GM12801 (cell line): Measurements from ENCODE around the gene NLGN1.

Experiments
- CTCF ChIP-seq: IDR thresholded peaks from one replicate; pipeline ENCODE4 v1.5.1; 2011; ENCODE audit warnings: control low read depth; ENCODE audit not compliant: insufficient read length; ENCODE audit errors: extremely low read depth

NLGN1 gene

GRCh38 chr3:173742491-173742890 lies 344.9 kb downstream of the NLGN1 start:
- no peak for TF ChIP-seq CTCF

DNA sequence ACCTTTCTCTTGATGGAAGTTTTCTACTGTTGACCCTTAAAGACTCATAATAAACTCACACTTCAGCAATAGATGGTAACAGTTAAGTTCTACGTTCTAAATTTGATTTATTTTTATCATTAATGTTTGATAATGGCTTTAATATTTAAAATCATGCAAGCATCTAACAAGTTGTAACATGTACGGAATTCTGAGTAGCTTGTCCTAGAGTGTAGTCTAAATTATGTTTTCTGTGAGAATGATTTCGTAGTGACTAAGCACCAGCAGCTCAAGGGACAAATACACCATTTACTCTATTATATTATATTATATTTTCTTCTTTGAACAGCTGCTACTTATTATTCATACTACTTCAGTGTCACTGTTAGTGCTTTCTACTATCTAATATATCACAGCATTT lies 345.6 kb downstream of the NLGN1 start:
- no peak for TF ChIP-seq CTCF

- no peak for TF ChIP-seq CTCF
Measured at GRCh38 chr3:173743516-173743915, 346.0 kb downstream of the NLGN1 start.

- no peak for TF ChIP-seq CTCF
Measured at GRCh38 chr3:173744479-173744878, 346.9 kb downstream of the NLGN1 start.

- no peak for TF ChIP-seq CTCF
Measured at GRCh38 chr3:173744895-173745294, 347.4 kb downstream of the NLGN1 start.

DNA sequence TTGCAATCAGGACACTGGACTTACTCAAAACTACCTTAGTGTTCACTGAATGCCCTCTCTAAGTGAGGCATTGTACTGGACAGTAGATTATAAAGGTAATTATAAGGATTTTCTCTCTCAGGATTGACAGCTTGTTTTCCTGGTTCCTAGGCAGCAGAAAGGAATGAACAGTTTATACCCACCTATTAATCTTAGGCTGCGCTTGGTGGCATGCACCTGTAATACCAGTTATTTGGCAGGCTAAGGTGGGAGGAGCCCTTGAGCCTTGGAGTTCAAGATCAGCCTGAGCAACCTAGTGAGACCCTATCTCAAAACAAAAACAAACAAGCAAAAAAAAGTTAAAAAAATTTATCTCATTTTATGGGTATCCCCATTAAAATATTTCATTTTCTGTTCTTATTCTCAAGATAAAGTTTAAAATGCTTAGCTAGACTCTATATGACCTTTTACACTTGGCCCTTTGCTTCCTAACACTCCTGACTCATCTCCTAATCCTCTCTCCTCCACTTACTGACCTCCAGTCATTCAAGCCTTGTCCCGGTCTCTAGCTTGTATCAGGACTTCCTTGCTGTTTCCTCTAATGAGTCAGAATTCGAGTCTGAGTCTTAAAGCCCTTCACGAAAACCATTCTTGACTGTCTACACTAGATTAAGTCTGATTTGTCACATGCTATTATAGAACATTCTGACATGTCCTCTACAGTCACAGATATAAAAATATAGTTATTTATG lies 348.6 kb downstream of the NLGN1 start:
- no peak for TF ChIP-seq CTCF

- TF ChIP-seq CTCF = no peak
Measured at GRCh38 chr3:173747427-173747826, 349.9 kb downstream of the NLGN1 start.
